ENCODE data around the gene RAB3GAP1.

Gene RAB3GAP1

DNA sequence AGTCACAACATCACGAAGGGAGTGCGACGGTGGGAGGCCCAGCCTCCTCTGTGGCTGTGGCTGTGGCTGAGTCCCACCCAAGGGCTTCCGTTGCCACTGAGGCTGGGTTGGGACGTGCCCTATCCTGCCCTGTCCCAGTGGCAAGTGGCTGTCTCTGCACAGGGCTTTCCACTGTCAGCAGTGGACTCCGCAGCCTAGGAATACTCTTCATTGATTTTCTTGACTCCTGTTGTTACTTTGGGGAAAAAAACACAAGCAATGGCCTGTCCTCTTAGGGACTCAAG is 122.7 kb downstream of the RAB3GAP1 start:
- Mint-ChIP-seq H3K27me3 (no peaks in the 10 kb centered on the region), H3K4me3 (no peak overlapping the region), H3K36me3 (peaks cover 45% of the 10 kb centered on the region), H3K27ac (no peak overlapping the region), H3K9me3 (peaks cover 2% of the 10 kb centered on the region), H3K4me1 (peaks cover 3% of the 10 kb centered on the region)
- no peak for DNase-seq (ENCODE audit: low spot score in 2 of 2)
- ATAC-seq (ENCODE audit: low read depth) = no peak

DNA sequence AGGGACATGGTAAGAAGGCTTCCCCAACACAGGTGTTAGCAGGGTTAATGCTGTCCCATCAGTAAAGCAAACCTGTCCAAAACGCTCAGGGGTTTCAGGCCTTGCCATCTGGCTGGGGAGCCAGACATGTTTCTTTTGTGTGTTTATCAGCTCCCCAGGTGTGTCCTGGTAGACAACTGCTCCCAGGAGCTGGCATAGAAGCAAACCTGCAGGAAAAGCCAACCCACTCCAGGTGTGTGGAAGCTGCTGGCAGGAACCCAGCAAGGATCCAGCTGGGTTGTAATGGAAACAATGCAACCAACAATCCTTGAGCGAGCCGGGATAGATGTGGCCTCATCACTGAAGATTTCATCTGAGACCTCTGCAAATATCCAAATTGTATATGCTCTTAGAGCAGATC is 123.1 kb downstream of the RAB3GAP1 start:
- peaks cover 43% of the 10 kb centered on the region for H3K36me3 Mint-ChIP-seq
- H3K9me3 Mint-ChIP-seq = peaks cover 2% of the 10 kb centered on the region
- ATAC-seq (ENCODE audit: low read depth) (no peak), DNase-seq (ENCODE audit: low spot score in 2 of 2) (no peak)
- H3K4me1 Mint-ChIP-seq = peaks cover 3% of the 10 kb centered on the region
- H3K4me3 Mint-ChIP-seq = no peak overlapping the region
- H3K27ac Mint-ChIP-seq = no peak overlapping the region
- H3K27me3 Mint-ChIP-seq = no peaks in the 10 kb centered on the region

GRCh38 chr2:135179689-135180088 is 127.6 kb downstream of the RAB3GAP1 start:
- DNase-seq (ENCODE audit: low spot score in 2 of 2) (no peak), ATAC-seq (ENCODE audit: low read depth) (no peak)
- H3K27me3 Mint-ChIP-seq = no peaks in the 10 kb centered on the region
- H3K4me3 Mint-ChIP-seq = no peak overlapping the region
- H3K36me3 Mint-ChIP-seq = peaks cover 18% of the 10 kb centered on the region
- peak overlapping the region; percentile 5 for H3K27ac Mint-ChIP-seq
- H3K9me3 Mint-ChIP-seq = peaks cover 2% of the 10 kb centered on the region
- peaks cover 3% of the 10 kb centered on the region for H3K4me1 Mint-ChIP-seq

DNA sequence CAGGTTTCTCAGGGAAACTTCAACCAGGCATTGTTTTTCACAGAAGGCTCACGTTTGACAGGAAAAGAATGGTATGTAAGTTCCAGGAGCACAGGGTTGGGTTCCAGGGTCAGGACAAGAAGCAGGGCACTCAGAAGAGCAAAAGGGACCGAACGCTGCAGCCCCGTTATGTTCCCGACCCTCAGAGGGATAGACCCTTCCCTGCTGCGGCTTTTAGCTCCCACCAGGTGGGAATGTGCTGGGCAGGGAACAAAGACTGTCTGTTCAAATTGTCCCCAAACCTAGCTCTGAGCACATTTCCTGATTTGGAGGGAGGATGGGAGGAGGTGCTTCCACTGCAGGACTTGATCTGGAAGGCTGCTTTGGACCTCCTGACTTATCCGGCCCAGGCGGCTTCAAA is 130.1 kb downstream of the RAB3GAP1 start:
- DNase-seq (ENCODE audit: low spot score in 2 of 2) (no peak), ATAC-seq (ENCODE audit: low read depth) (no peak)
- H3K27ac Mint-ChIP-seq = no peak overlapping the region
- H3K36me3 Mint-ChIP-seq = peaks cover 6% of the 10 kb centered on the region
- H3K4me3 Mint-ChIP-seq = no peak overlapping the region
- H3K4me1 Mint-ChIP-seq = peaks cover 3% of the 10 kb centered on the region
- H3K27me3 Mint-ChIP-seq = no peaks in the 10 kb centered on the region
- peaks cover 2% of the 10 kb centered on the region for H3K9me3 Mint-ChIP-seq

- H3K27me3 Mint-ChIP-seq = no peaks in the 10 kb centered on the region
- H3K4me3 Mint-ChIP-seq = no peak overlapping the region
- H3K36me3 Mint-ChIP-seq = peaks cover 5% of the 10 kb centered on the region
- H3K4me1 Mint-ChIP-seq = peaks cover 3% of the 10 kb centered on the region
- ATAC-seq (ENCODE audit: low read depth) = no peak
- no peak overlapping the region for H3K27ac Mint-ChIP-seq
- no peak for DNase-seq (ENCODE audit: low spot score in 2 of 2)
- peaks cover 2% of the 10 kb centered on the region for H3K9me3 Mint-ChIP-seq
Measured at GRCh38 chr2:135182601-135183000, 130.5 kb downstream of the RAB3GAP1 start.

- ATAC-seq (ENCODE audit: low read depth) (no peak), DNase-seq (ENCODE audit: low spot score in 2 of 2) (no peak)
- H3K9me3 Mint-ChIP-seq = peaks cover 3% of the 10 kb centered on the region
Measured at GRCh38 chr2:135183822-135184221, 131.7 kb downstream of the RAB3GAP1 start.

DNA sequence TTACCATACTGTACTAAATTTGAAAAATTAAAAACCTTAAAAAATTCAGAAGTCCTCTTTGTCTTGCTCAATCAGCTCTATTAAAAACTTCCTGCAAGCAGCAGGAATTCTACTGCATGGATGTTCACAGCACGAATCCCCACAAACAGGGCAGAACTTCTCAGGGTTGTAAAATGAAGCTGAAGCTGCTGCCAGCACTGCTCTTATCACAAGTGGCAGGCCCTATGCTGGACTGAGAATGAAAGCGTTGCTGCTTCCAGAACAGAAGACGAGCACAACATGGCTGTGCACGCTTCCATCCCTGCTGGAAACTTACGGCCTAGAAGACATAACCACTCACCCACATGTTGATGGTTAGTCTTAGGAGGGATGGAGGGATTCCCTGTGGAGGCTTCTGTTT is 134.0 kb downstream of the RAB3GAP1 start:
- Mint-ChIP-seq H3K27ac (no peak overlapping the region), H3K4me1 (no peaks in the 10 kb centered on the region), H3K36me3 (peaks cover 16% of the 10 kb centered on the region), H3K9me3 (peaks cover 9% of the 10 kb centered on the region), H3K4me3 (no peak overlapping the region), H3K27me3 (no peaks in the 10 kb centered on the region)
- DNase-seq (ENCODE audit: low spot score in 2 of 2) (no peak), ATAC-seq (ENCODE audit: low read depth) (no peak)

More at GRCh38 chr2:135183822-135184221, 131.7 kb downstream of the RAB3GAP1 start:
- Mint-ChIP-seq H3K27ac (no peak overlapping the region), H3K4me1 (peaks cover 3% of the 10 kb centered on the region), H3K36me3 (peaks cover 9% of the 10 kb centered on the region), H3K27me3 (no peaks in the 10 kb centered on the region), H3K4me3 (no peak overlapping the region)

- no peak for ATAC-seq (ENCODE audit: low read depth)
Measured at GRCh38 chr2:135187270-135187669, 135.2 kb downstream of the RAB3GAP1 start.

DNA sequence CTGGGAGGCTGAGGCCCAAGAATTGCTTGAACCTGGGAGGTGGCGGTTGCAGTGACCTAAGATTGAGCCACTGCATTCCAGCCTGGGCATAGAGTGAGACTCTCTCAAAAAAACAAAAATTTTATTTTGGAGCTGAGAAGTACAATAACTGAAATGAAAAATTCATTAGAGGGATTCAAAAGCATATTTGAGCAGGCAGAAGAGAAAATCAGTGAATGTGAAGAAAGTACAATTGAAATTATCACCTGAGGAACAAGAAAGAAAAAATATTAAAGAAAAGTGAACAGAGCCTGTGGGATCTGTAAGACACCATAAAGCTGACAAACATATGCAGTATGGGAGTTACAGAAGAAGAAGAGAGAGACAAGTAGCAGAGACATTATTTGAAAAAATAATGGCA is 137.1 kb downstream of the RAB3GAP1 start:
- Mint-ChIP-seq H3K9me3 (peaks cover 18% of the 10 kb centered on the region), H3K27ac (no peak overlapping the region), H3K4me1 (no peaks in the 10 kb centered on the region), H3K4me3 (no peak overlapping the region), H3K36me3 (peaks cover 21% of the 10 kb centered on the region), H3K27me3 (no peaks in the 10 kb centered on the region)
- ATAC-seq (ENCODE audit: low read depth) = no peak
- DNase-seq (ENCODE audit: low spot score in 2 of 2) = no peak

More at GRCh38 chr2:135187270-135187669, 135.2 kb downstream of the RAB3GAP1 start:
- Mint-ChIP-seq H3K27me3 (no peaks in the 10 kb centered on the region), H3K4me1 (no peaks in the 10 kb centered on the region), H3K36me3 (peaks cover 18% of the 10 kb centered on the region), H3K9me3 (peaks cover 9% of the 10 kb centered on the region), H3K27ac (no peak overlapping the region), H3K4me3 (no peak overlapping the region)
- DNase-seq (ENCODE audit: low spot score in 2 of 2) = no peak

DNA sequence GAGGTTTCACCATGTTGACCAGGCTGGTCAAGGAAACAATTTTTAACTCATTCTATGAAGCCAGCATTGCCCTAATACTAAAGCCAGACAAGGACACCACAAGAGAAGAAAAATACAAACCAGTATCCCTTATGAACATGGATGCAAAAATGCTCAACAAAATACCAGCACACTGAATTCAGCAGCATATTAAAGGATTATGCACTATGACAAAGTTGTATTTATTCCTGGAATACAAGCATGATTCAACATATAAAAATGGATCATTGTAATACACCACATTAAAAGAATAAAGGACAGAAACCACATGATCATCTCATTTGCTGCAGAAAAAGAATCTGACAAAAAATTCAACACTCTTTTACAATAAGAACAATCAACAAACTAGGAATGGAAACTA is 138.7 kb downstream of the RAB3GAP1 start:
- Mint-ChIP-seq H3K4me1 (no peaks in the 10 kb centered on the region), H3K9me3 (peaks cover 19% of the 10 kb centered on the region), H3K27me3 (no peaks in the 10 kb centered on the region), H3K36me3 (peaks cover 19% of the 10 kb centered on the region), H3K4me3 (no peak overlapping the region), H3K27ac (no peak overlapping the region)
- DNase-seq (ENCODE audit: low spot score in 2 of 2) = no peak
- ATAC-seq (ENCODE audit: low read depth) = no peak

DNA sequence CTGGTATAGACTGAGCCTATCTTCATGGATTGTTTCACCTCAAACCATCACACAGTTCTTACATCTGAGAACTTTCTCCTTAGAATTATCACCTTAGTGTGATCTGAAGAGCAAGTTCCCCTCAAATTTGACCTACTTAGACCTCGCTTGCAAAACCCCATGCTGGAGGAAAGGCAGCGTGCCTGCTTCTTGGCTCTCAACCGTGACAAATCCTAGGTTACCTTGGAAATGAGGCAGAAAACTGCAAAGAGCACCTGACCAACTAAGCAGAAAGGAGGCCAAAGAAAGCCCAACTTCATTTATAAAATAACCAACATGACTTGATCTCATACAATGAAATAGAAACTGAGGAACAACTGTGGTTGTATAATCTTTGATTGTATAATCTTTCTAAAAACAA is 146.4 kb downstream of the RAB3GAP1 start:
- no peaks in the 10 kb centered on the region for H3K4me1 Mint-ChIP-seq
- no peak overlapping the region for H3K27ac Mint-ChIP-seq
- H3K36me3 Mint-ChIP-seq = peaks cover 10% of the 10 kb centered on the region
- peaks cover 1% of the 10 kb centered on the region for H3K9me3 Mint-ChIP-seq
- ATAC-seq (ENCODE audit: low read depth) = no peak
- H3K4me3 Mint-ChIP-seq = no peak overlapping the region
- DNase-seq (ENCODE audit: low spot score in 2 of 2) = no peak
- no peaks in the 10 kb centered on the region for H3K27me3 Mint-ChIP-seq

DNA sequence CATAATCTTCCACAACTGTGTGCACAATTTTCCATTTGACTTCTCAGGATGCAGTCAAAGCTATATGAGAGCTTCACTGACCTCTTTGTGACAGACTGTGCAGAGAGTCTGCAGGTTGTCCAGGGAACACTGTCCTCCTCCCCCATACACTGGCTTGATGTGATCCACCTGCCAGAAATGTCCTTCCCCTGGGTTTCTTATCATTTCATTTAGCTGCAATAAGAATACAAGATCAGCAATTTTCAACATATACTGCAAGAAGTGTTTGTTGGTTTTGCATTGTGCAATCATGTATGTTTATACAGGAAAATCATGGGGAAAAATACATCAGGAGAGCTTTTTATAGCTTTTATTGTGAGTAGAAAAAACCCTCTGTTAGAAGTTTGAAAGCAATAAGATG is 150.7 kb downstream of the RAB3GAP1 start:
- H3K27ac Mint-ChIP-seq = no peak overlapping the region
- no peaks in the 10 kb centered on the region for H3K27me3 Mint-ChIP-seq
- no peak overlapping the region for H3K4me3 Mint-ChIP-seq
- H3K36me3 Mint-ChIP-seq = peaks cover 17% of the 10 kb centered on the region
- H3K9me3 Mint-ChIP-seq = no peaks in the 10 kb centered on the region
- ATAC-seq (ENCODE audit: low read depth) (no peak), DNase-seq (ENCODE audit: low spot score in 2 of 2) (no peak)
- no peaks in the 10 kb centered on the region for H3K4me1 Mint-ChIP-seq

DNA sequence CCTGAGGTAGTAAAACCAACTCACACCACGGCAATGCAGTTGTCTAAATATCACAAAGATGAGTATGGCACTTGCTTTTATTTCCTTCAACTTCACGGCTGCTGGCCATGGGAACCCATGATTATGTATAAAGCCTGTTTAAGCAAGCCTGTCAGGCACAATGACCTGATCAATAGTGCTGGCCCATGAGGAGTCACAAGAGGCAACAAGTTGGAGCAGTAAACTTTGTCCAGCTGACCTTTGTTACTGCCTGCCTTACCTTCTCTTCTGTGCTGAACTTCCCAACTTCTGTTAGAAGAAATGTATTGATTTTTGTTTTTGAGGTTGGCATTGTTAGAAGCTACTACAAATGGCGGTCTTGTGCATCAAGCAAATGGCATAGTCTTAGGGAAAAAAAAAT is 151.9 kb downstream of the RAB3GAP1 start:
- no peak for DNase-seq (ENCODE audit: low spot score in 2 of 2)
- H3K36me3 Mint-ChIP-seq = peaks cover 13% of the 10 kb centered on the region

GRCh38 chr2:135208016-135208415 is 155.9 kb downstream of the RAB3GAP1 start:
- Mint-ChIP-seq H3K9me3 (peaks cover 2% of the 10 kb centered on the region), H3K27me3 (no peaks in the 10 kb centered on the region), H3K4me3 (no peak overlapping the region), H3K27ac (no peak overlapping the region), H3K36me3 (peaks cover 9% of the 10 kb centered on the region), H3K4me1 (no peaks in the 10 kb centered on the region)
- no peak for ATAC-seq (ENCODE audit: low read depth)
- no peak for DNase-seq (ENCODE audit: low spot score in 2 of 2)

More for the DNA sequence above, 151.9 kb downstream of the RAB3GAP1 start:
- ATAC-seq (ENCODE audit: low read depth) = no peak
- H3K27ac Mint-ChIP-seq = no peak overlapping the region
- no peaks in the 10 kb centered on the region for H3K9me3 Mint-ChIP-seq
- no peaks in the 10 kb centered on the region for H3K27me3 Mint-ChIP-seq
- H3K4me1 Mint-ChIP-seq = no peaks in the 10 kb centered on the region
- H3K4me3 Mint-ChIP-seq = no peak overlapping the region

DNA sequence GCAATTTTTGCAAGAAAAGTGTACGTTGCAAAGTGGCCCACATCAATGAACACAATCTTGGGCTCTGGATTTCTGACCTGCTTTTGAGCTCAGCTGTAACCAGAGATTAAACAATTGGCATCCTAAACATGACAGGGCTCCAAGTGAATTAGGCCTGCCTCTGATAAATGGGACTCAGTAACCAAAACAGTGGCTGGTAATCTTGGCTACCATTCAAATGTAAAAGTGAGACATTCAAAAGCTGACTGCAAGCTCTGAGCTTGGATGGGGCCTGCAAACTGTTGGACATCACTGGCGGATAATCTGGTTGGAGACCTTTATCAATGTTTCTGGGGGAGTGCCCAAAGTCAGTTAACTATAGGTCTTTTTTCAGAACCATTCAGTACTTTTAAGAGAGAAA is 160.7 kb downstream of the RAB3GAP1 start:
- no peaks in the 10 kb centered on the region for H3K27me3 Mint-ChIP-seq
- no peak overlapping the region for H3K4me3 Mint-ChIP-seq
- no peak for DNase-seq (ENCODE audit: low spot score in 2 of 2)
- H3K27ac Mint-ChIP-seq = no peak overlapping the region
- H3K9me3 Mint-ChIP-seq = peaks cover 2% of the 10 kb centered on the region
- peaks cover 15% of the 10 kb centered on the region for H3K36me3 Mint-ChIP-seq
- H3K4me1 Mint-ChIP-seq = no peaks in the 10 kb centered on the region
- no peak for ATAC-seq (ENCODE audit: low read depth)

GRCh38 chr2:135218426-135218825 is 166.3 kb downstream of the RAB3GAP1 start:
- H3K4me1 Mint-ChIP-seq = no peaks in the 10 kb centered on the region
- H3K4me3 Mint-ChIP-seq = no peak overlapping the region
- no peaks in the 10 kb centered on the region for H3K9me3 Mint-ChIP-seq
- DNase-seq (ENCODE audit: low spot score in 2 of 2) = no peak
- H3K27me3 Mint-ChIP-seq = no peaks in the 10 kb centered on the region
- H3K27ac Mint-ChIP-seq = no peak overlapping the region
- H3K36me3 Mint-ChIP-seq = peaks cover 21% of the 10 kb centered on the region
- ATAC-seq (ENCODE audit: low read depth) = no peak
